GM12878 (cell line): ENCODE measurements around the gene PUSL1.

Experiments used
- CTCF ChIP-seq, 3 experiments: IDR thresholded peaks in 2 of 3; conservative IDR thresholded peaks in 1 of 3; 2 replicates each; pipeline ENCODE4 v1.5.1; 2011; ENCODE audit warnings: low read depth in 3 of 3, low read length in 3 of 3, mild to moderate bottlenecking in 3 of 3, control low read depth in 2 of 3, moderate library complexity in 2 of 3, inconsistent platforms in 1 of 3, mixed read lengths in 1 of 3; ENCODE audit not compliant: control insufficient read depth in 2 of 3, insufficient read depth in 1 of 3; ENCODE audit errors: extremely low read depth in 1 of 3
- E2F4 ChIP-seq: IDR thresholded peaks from 2 replicates; pipeline ENCODE4 v1.6.1; 2012; ENCODE audit warnings: low read depth, low read length, improper control_type of control experiment
- ELK1 ChIP-seq: IDR thresholded peaks from 2 replicates; pipeline ENCODE4 v1.6.1; 2012; ENCODE audit warnings: low read depth, low read length, improper control_type of control experiment
- EP300 ChIP-seq, 2 experiments: fragments of 150-350 bp in 1 of 2; IDR thresholded peaks; 2 replicates each; pipeline ENCODE4 v1.6.1; 2011 to 2012; ENCODE audit warnings: low read depth in 2 of 2, low read length in 2 of 2, borderline replicate concordance in 1 of 2, improper control_type of control experiment in 1 of 2, inconsistent platforms in 1 of 2; ENCODE audit not compliant: control insufficient read depth in 1 of 2
- EZH2 ChIP-seq: IDR thresholded peaks from 2 replicates; pipeline ENCODE4 v1.6.1; 2012; ENCODE audit warnings: low read depth, mild to moderate bottlenecking, control low read depth, inconsistent platforms, low read length, borderline replicate concordance; ENCODE audit not compliant: control insufficient read depth
- FOXK2 ChIP-seq: fragments of 450-650 bp; IDR thresholded peaks from 2 replicates; pipeline ENCODE4 v1.6.1; 2017; ENCODE audit warnings: mild to moderate bottlenecking, moderate library complexity
- PAX8 ChIP-seq: fragments of 450-650 bp; IDR thresholded peaks from 2 replicates; pipeline ENCODE4 v1.6.1; 2017; ENCODE audit warnings: mild to moderate bottlenecking, moderate library complexity
- POLR2AphosphoS2 ChIP-seq: IDR thresholded peaks from 2 replicates; pipeline ENCODE4 v1.6.1; 2011; ENCODE audit warnings: low read depth, mild to moderate bottlenecking, low read length, improper control_type of control experiment, moderate library complexity
- SP1 ChIP-seq: IDR thresholded peaks from one replicate; pipeline ENCODE4 v1.6.1; 2011; ENCODE audit warnings: low read depth, low read length
- TAF1 ChIP-seq: IDR thresholded peaks from 2 replicates; pipeline ENCODE4 v1.6.1; 2011; ENCODE audit warnings: mild to moderate bottlenecking, low read depth, low read length, borderline replicate concordance
- YY1 ChIP-seq: IDR thresholded peaks from 2 replicates; pipeline ENCODE4 v1.6.1; 2011; ENCODE audit warnings: low read depth, mild to moderate bottlenecking, low read length

- TF ChIP-seq YY1 (no peak), PAX8 (no peak), CTCF (IDR thresholded peaks at IDR 0.05 in 2 of 3, conservative IDR thresholded peaks at IDR 0.05 in 1 of 3; ENCODE audit: control insufficient read depth in 2 of 3, extremely low read depth in 1 of 3, insufficient read depth in 1 of 3, low read depth in 3 of 3, low read length in 3 of 3) (no peak), EZH2 (no peak), POLR2AphosphoS2 (no peak), EP300 (IDR thresholded peaks at IDR 0.05; ENCODE audit: borderline replicate concordance in 1 of 2, control insufficient read depth in 1 of 2, low read depth in 2 of 2, low read length in 2 of 2) (no peak), TAF1 (no peak), E2F4 (no peak), FOXK2 (no peak), ELK1 (no peak), SP1 (no peak)
Observed at GRCh38 chr1:1315435-1315954, 7.1 kb downstream of the PUSL1 start.
